ENCODE measurements around the gene SLC12A7. TPM values are rescaled to one million over a fixed set of nuclear protein-coding genes. Genes with fewer than 3 reads are reported as not detected.

Gene SLC12A7
- total RNA-seq, 1 experiment from 2014 or later, result 28.1 TPM

GRCh38 chr5:1112596-1113331 is 901 bp upstream of the SLC12A7 start (continued):
- TF ChIP-seq, protein P1, sequence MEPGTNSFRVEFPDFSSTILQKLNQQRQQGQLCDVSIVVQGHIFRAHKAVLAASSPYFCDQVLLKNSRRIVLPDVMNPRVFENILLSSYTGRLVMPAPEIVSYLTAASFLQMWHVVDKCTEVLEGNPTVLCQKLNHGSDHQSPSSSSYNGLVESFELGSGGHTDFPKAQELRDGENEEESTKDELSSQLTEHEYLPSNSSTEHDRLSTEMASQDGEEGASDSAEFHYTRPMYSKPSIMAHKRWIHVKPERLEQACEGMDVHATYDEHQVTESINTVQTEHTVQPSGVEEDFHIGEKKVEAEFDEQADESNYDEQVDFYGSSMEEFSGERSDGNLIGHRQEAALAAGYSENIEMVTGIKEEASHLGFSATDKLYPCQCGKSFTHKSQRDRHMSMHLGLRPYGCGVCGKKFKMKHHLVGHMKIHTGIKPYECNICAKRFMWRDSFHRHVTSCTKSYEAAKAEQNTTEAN (CRISPR knock-in tag; IDR thresholded peaks at IDR 0.05), result no peak
- TF ChIP-seq, protein P2, sequence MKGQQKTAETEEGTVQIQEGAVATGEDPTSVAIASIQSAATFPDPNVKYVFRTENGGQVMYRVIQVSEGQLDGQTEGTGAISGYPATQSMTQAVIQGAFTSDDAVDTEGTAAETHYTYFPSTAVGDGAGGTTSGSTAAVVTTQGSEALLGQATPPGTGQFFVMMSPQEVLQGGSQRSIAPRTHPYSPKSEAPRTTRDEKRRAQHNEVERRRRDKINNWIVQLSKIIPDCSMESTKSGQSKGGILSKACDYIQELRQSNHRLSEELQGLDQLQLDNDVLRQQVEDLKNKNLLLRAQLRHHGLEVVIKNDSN (CRISPR knock-in tag; IDR thresholded peaks at IDR 0.05), result no peak

- Mint-ChIP-seq H3K27ac (no peak overlapping the region), H3K27me3 (ENCODE audit: low read depth) (no peaks in the 10 kb centered on the region), H3K9me3 (no peaks in the 10 kb centered on the region), H3K36me3 (no peaks in the 10 kb centered on the region), H3K4me1 (peaks cover 32% of the 10 kb centered on the region), H3K4me3 (peak overlapping the region; percentile 70)
- CTCF ChIA-PET, result no interaction called here
- no peak for TF ChIP-seq MLX (CRISPR knock-in tag; IDR thresholded peaks at IDR 0.05)
- no peak for TF ChIP-seq MYBL2 (CRISPR knock-in tag; IDR thresholded peaks at IDR 0.05)
- TF ChIP-seq E2F5 (CRISPR knock-in tag; IDR thresholded peaks at IDR 0.05), result no peak
- TF ChIP-seq NR3C1 (CRISPR knock-in tag; conservative IDR thresholded peaks at IDR 0.05; ENCODE audit: low read depth), result no peak
- TF ChIP-seq GTF2I (CRISPR knock-in tag; conservative IDR thresholded peaks at IDR 0.05), result no peak
- TF ChIP-seq EMX1 (CRISPR knock-in tag; IDR thresholded peaks at IDR 0.05), result no peak
- 0 out of 2 replicates have a peak, but pooled peaks have one; percentile 7 for TF ChIP-seq ZNF232 (CRISPR knock-in tag; IDR thresholded peaks at IDR 0.05)
- no peak for TF ChIP-seq ZNF512 (CRISPR knock-in tag; IDR thresholded peaks at IDR 0.05; ENCODE audit: borderline replicate concordance)
- no peak for TF ChIP-seq CREM (CRISPR knock-in tag; IDR thresholded peaks at IDR 0.05)
- TF ChIP-seq MAX (CRISPR knock-in tag; IDR thresholded peaks at IDR 0.05), result no peak
- TF ChIP-seq, protein P3, sequence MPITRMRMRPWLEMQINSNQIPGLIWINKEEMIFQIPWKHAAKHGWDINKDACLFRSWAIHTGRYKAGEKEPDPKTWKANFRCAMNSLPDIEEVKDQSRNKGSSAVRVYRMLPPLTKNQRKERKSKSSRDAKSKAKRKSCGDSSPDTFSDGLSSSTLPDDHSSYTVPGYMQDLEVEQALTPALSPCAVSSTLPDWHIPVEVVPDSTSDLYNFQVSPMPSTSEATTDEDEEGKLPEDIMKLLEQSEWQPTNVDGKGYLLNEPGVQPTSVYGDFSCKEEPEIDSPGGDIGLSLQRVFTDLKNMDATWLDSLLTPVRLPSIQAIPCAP (CRISPR knock-in tag; IDR thresholded peaks at IDR 0.05), result no peak
- TF ChIP-seq, protein P4, sequence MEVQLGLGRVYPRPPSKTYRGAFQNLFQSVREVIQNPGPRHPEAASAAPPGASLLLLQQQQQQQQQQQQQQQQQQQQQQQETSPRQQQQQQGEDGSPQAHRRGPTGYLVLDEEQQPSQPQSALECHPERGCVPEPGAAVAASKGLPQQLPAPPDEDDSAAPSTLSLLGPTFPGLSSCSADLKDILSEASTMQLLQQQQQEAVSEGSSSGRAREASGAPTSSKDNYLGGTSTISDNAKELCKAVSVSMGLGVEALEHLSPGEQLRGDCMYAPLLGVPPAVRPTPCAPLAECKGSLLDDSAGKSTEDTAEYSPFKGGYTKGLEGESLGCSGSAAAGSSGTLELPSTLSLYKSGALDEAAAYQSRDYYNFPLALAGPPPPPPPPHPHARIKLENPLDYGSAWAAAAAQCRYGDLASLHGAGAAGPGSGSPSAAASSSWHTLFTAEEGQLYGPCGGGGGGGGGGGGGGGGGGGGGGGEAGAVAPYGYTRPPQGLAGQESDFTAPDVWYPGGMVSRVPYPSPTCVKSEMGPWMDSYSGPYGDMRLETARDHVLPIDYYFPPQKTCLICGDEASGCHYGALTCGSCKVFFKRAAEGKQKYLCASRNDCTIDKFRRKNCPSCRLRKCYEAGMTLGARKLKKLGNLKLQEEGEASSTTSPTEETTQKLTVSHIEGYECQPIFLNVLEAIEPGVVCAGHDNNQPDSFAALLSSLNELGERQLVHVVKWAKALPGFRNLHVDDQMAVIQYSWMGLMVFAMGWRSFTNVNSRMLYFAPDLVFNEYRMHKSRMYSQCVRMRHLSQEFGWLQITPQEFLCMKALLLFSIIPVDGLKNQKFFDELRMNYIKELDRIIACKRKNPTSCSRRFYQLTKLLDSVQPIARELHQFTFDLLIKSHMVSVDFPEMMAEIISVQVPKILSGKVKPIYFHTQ (CRISPR knock-in tag; IDR thresholded peaks at IDR 0.05), result no peak
- no peak for TF ChIP-seq ZNF396 (CRISPR knock-in tag; IDR thresholded peaks at IDR 0.05; ENCODE audit: borderline replicate concordance)
- no peak for TF ChIP-seq PRDM15 (CRISPR knock-in tag; IDR thresholded peaks at IDR 0.05)
- no peak for TF ChIP-seq ZNF671 (CRISPR knock-in tag; IDR thresholded peaks at IDR 0.05)
- TF ChIP-seq ZNF423 (CRISPR knock-in tag; IDR thresholded peaks at IDR 0.05), result 0 out of 2 replicates have a peak, but pooled peaks have one; percentile 38
- no peak for TF ChIP-seq TEAD1 (CRISPR knock-in tag; IDR thresholded peaks at IDR 0.05)
- no peak for TF ChIP-seq JUN (CRISPR knock-in tag; IDR thresholded peaks at IDR 0.05)
- 0 out of 2 replicates have a peak, but pooled peaks have one; percentile 18 for TF ChIP-seq KAT7 (CRISPR knock-in tag; IDR thresholded peaks at IDR 0.05; ENCODE audit: borderline replicate concordance)
- ATAC-seq (peak; percentile 27), DNase-seq (ENCODE audit: low spot score) (no peak)
- POLR2A ChIA-PET, result no interaction called here
Observed at GRCh38 chr5:1111241-1111726, 579 bp downstream of the SLC12A7 start.
